Measurements from ENCODE around the gene NPAS3. TPM values are rescaled to one million over a fixed set of nuclear protein-coding genes. Genes with fewer than 3 reads are reported as not detected.

The NPAS3 gene
- total RNA-seq, 3 donors from 2014 or later: 0.96 to 4.0 (median 2.0) TPM

GRCh38 chr14:33814010-33814409 is 875.3 kb downstream of the NPAS3 start:
- Histone ChIP-seq H3K27ac (no peak overlapping the region), H3K4me1 (no peaks in the 10 kb centered on the region), H3K9me3 (no peaks in the 10 kb centered on the region), H3K36me3 (no peaks in the 10 kb centered on the region), H3K4me3 (no peak overlapping the region), H3K27me3 (no peaks in the 10 kb centered on the region)
- no peak for DNase-seq (ENCODE audit: low spot score in 2 of 2)
- TF ChIP-seq POLR2AphosphoS5 (IDR thresholded peaks at IDR 0.05) (no peak), CTCF (IDR thresholded peaks at IDR 0.05) (no peak), POLR2A (IDR thresholded peaks at IDR 0.05) (no peak)
- intact Hi-C loops (cut with DNase I; ENCODE audit: low total_unique reads): no loop called here

GRCh38 chr14:33833706-33834465 is 895.2 kb downstream of the NPAS3 start:
- H3K36me3 ChIP-seq: no peaks in the 10 kb centered on the region
- peak in 1 of 2 donors; percentile 51 for DNase-seq (ENCODE audit: low spot score in 2 of 2)
- H3K9me3 ChIP-seq: no peaks in the 10 kb centered on the region
- TF ChIP-seq POLR2A (IDR thresholded peaks at IDR 0.05): no peak
- no peak for TF ChIP-seq POLR2AphosphoS5 (IDR thresholded peaks at IDR 0.05)
- TF ChIP-seq CTCF (IDR thresholded peaks at IDR 0.05): no peak
- H3K27ac ChIP-seq: no peak overlapping the region
- intact Hi-C loops (cut with DNase I; ENCODE audit: low total_unique reads): no loop called here
- no peaks in the 10 kb centered on the region for H3K27me3 ChIP-seq
- no peaks in the 10 kb centered on the region for H3K4me1 ChIP-seq
- no peak overlapping the region for H3K4me3 ChIP-seq

GRCh38 chr14:33834466-33835260 is 896.0 kb downstream of the NPAS3 start:
- H3K4me1 ChIP-seq: no peaks in the 10 kb centered on the region
- no peak for TF ChIP-seq CTCF (IDR thresholded peaks at IDR 0.05)
- TF ChIP-seq POLR2A (IDR thresholded peaks at IDR 0.05): no peak
- no peak for TF ChIP-seq POLR2AphosphoS5 (IDR thresholded peaks at IDR 0.05)
- no peak overlapping the region for H3K27ac ChIP-seq
- H3K36me3 ChIP-seq: no peaks in the 10 kb centered on the region
- H3K9me3 ChIP-seq: no peaks in the 10 kb centered on the region
- DNase-seq (ENCODE audit: low spot score in 2 of 2): no peak
- intact Hi-C loops (cut with DNase I; ENCODE audit: low total_unique reads): no loop called here
- H3K4me3 ChIP-seq: no peak overlapping the region
- no peaks in the 10 kb centered on the region for H3K27me3 ChIP-seq

GRCh38 chr14:33835261-33835655 is 896.6 kb downstream of the NPAS3 start:
- Histone ChIP-seq H3K36me3 (no peaks in the 10 kb centered on the region), H3K27me3 (no peaks in the 10 kb centered on the region), H3K4me1 (no peaks in the 10 kb centered on the region), H3K9me3 (no peaks in the 10 kb centered on the region), H3K27ac (no peak overlapping the region), H3K4me3 (no peak overlapping the region)
- intact Hi-C loops (cut with DNase I; ENCODE audit: low total_unique reads): no loop called here
- TF ChIP-seq POLR2AphosphoS5 (IDR thresholded peaks at IDR 0.05) (no peak), CTCF (IDR thresholded peaks at IDR 0.05) (no peak), POLR2A (IDR thresholded peaks at IDR 0.05) (no peak)
- no peak for DNase-seq (ENCODE audit: low spot score in 2 of 2)

- TF ChIP-seq POLR2AphosphoS5 (IDR thresholded peaks at IDR 0.05) (no peak), POLR2A (IDR thresholded peaks at IDR 0.05) (no peak), CTCF (IDR thresholded peaks at IDR 0.05) (no peak)
- H3K27me3 ChIP-seq: no peaks in the 10 kb centered on the region
- H3K27ac ChIP-seq: no peak overlapping the region
- no peak for DNase-seq (ENCODE audit: low spot score in 2 of 2)
- H3K36me3 ChIP-seq: no peaks in the 10 kb centered on the region
- no peaks in the 10 kb centered on the region for H3K4me1 ChIP-seq
- intact Hi-C loops (cut with DNase I; ENCODE audit: low total_unique reads): no loop called here
- H3K9me3 ChIP-seq: no peaks in the 10 kb centered on the region
- no peak overlapping the region for H3K4me3 ChIP-seq
Observed at GRCh38 chr14:33835677-33836076, 897.0 kb downstream of the NPAS3 start.

All from breast epithelium (tissue), 4 donors.